Pancreas (tissue), 10 donors: ENCODE results near the gene C16orf86. TPM values are rescaled to one million over a fixed set of nuclear protein-coding genes. Genes with fewer than 3 reads are reported as not detected.

ENCODE experiments used
- ATAC-seq, 4 donors: fragments of 200-7000 bp; cut with Tn5 transposase; one replicate each; pipeline versions ENCODE4 v1.8.0 to v1.9.1; 2020; ENCODE audit warnings: mild to moderate bottlenecking in 4 of 4, moderate library complexity in 4 of 4
- DNase-seq, 6 donors: peaks; one replicate each; pipeline ENCODE4 v3.0.0-alpha.2; 2020
- FAIRE-seq: peaks from 2 replicates; lab custom pipeline; 2012; peaks lifted over from hg19 to GRCh38; lab: Jason Lieb, UNC
- H3K27ac ChIP-seq, 4 donors: fragments of 200-600 bp; sonication (generic); 1 replicate in 3 of 4; 2 replicates in 1 of 4; pipeline versions ENCODE4 v1.5.0 to v1.8.0; 2020
- H3K27me3 ChIP-seq, 4 donors: fragments of 200-600 bp; one replicate each; pipeline ENCODE4 v1.8.0; 2021
- H3K36me3 ChIP-seq, 3 donors: fragments of 200-600 bp; sonication (generic) in 1 of 3; one replicate each; pipeline versions ENCODE4 v1.5.0 to v1.8.0; 2020 to 2021
- H3K4me1 ChIP-seq, 3 donors: fragments of 200-600 bp; one replicate each; pipeline ENCODE4 v1.8.0; 2021
- H3K4me3 ChIP-seq, 4 donors: fragments of 200-600 bp; sonication (generic) in 2 of 4; one replicate each; pipeline versions ENCODE4 v1.5.0 to v1.8.0; 2020 to 2021
- H3K9me3 ChIP-seq, 4 donors: fragments of 200-600 bp; one replicate each; pipeline ENCODE4 v1.8.0; 2021
- CTCF ChIP-seq, 4 donors: fragments of 200-600 bp; sonication (generic) in 3 of 4; IDR thresholded peaks; one replicate each; pipeline versions ENCODE4 v1.5.0 to v1.8.0; 2021; ENCODE audit warnings: antibody characterized with exemption in 4 of 4
- WGBS, 2 donors: extraction: QIAGEN DNeasy Blood & Tissue Kit; methylation state at CpG; one replicate each; pipeline ENCODE4 v1.1.7; 2013; 5-methylcytosine and 5-hydroxymethylcytosine counted together
- intact Hi-C, 3 donors: fragments of 100-400 bp; cut with DNase I; formaldehyde crosslinking; loops; one replicate each; pipeline versions ENCODE4 v1.11.1 to v1.14.2; 2022
- polyA plus RNA-seq, 2 donors: library from polyadenylated mRNA; stranded (reverse); fragments of 200-250 nt; gene quantifications; one replicate each; pipeline ENCODE4 v1.2.3, GENCODE V29; 2013
- total RNA-seq, 6 donors: library from RNA; stranded (reverse); fragmentation: NEBNext Ultra II Directional in 4 of 6; extraction: Animal tissue kit (Norgen Biotek cat#: 25700) in 4 of 6; gene quantifications; one replicate each; pipeline versions ENCODE4 v1.2.1 to v1.2.4, GENCODE V29; 2021 to 2023
- donor health status: healthy with polysubstance abuse.
- donor health status: DM: no; HTN: no; CAD: no; lungs with moderate emphysema.
- donor health status: DM: no; HTN: no; CAD: no.
- donor health status: control.
- donor health status: control.
- donor health status: Bipolar disorder and iron deficiency.
- donor health status: DM: yes; HTN: yes; CAD: no.
- donor health status: DM: no; HTN: no; CAD: no.
- donor health status: DM: no; HTN: no; CAD: no.
- donor health status: DM: yes; HTN: yes; CAD: no.

The C16orf86 gene
- total and polyA plus RNA-seq, 8 donors = 1.4 to 7.6 (median 3.2) TPM

DNA sequence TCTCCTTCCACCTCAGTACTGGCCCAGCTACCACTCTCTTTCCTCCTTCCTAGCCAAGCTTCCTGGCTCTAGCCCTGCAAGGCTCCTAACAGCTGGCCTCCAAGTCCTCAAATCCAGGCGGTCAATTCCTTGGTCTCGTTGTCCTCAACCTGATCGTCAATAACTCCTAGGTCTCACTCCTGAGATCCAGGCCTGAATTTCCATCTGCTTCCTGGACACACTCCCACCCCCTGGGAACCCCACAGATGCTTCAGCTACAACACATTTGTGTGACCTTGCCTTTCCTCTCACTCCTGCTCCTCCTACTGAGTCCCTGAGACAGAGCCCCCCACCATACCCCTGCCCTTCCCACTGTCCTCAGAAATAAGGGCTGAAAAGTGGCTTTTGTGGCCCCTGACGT, 2.4 kb upstream of the C16orf86 start:
- Histone ChIP-seq H3K4me1 (peaks cover 31 to 39% (median 39%) of the 10 kb centered on the region in 3 donors), H3K4me3 (peak overlapping the region in 2 of 4 donors; percentile 83 to 86), H3K27ac (peak overlapping the region; percentile 69 to 84 (median 76)), H3K36me3 (no peaks in the 10 kb centered on the region), H3K9me3 (no peaks in the 10 kb centered on the region), H3K27me3 (no peaks in the 10 kb centered on the region)
- peak; percentile 11 to 31 (median 30) for ATAC-seq
- intact Hi-C loops = loop anchor here in 1 of 3 donors (10.0 kb wide), 1 partner anchor 139 kb away; the partner anchor contains the start of gene RIPOR1
- DNase-seq = peak; percentile 67 to 94 (median 87)
- WGBS, 2 donors = 26 to 37% methylated on average over 4 of the region's 4 CpGs
- no peak for TF ChIP-seq CTCF (IDR thresholded peaks at IDR 0.05)
- FAIRE-seq = no peak

- TF ChIP-seq CTCF (IDR thresholded peaks at IDR 0.05) = no peak
- H3K27ac ChIP-seq = peak overlapping the region; percentile 69 to 84 (median 76)
- peak in 5 of 6 donors; percentile 65 to 86 (median 76) for DNase-seq
Observed at GRCh38 chr16:67664871-67665270, 1.7 kb upstream of the C16orf86 start.

GRCh38 chr16:67665598-67665997, 1.0 kb upstream of the C16orf86 start:
- no peak for FAIRE-seq
- 26 to 28% methylated on average over 5 of the region's 5 CpGs for WGBS, 2 donors
- peak overlapping the region; percentile 83 to 94 (median 87) for H3K4me3 ChIP-seq
- intact Hi-C loops = loop anchor here in 1 of 3 donors (10.0 kb wide), 1 partner anchor 141 kb away; the partner anchor contains the start of gene RIPOR1
- peak overlapping the region; percentile 71 to 93 (median 83) for H3K27ac ChIP-seq
- H3K27me3 ChIP-seq = no peaks in the 10 kb centered on the region
- H3K9me3 ChIP-seq = no peaks in the 10 kb centered on the region
- no peak for TF ChIP-seq CTCF (IDR thresholded peaks at IDR 0.05)
- DNase-seq = no peak
- peaks cover 31 to 39% (median 35%) of the 10 kb centered on the region in 3 donors for H3K4me1 ChIP-seq
- H3K36me3 ChIP-seq = no peaks in the 10 kb centered on the region
- no peak for ATAC-seq

More at GRCh38 chr16:67664871-67665270, 1.7 kb upstream of the C16orf86 start:
- Histone ChIP-seq H3K4me1 (peaks cover 31 to 39% (median 35%) of the 10 kb centered on the region in 3 donors), H3K27me3 (no peaks in the 10 kb centered on the region), H3K36me3 (no peaks in the 10 kb centered on the region), H3K9me3 (no peaks in the 10 kb centered on the region), H3K4me3 (peak overlapping the region in 2 of 4 donors; percentile 83 to 86)
- FAIRE-seq (no peak), ATAC-seq (peak in 1 of 4 donors; percentile 5)
- 37 to 65% methylated on average over 7 of the region's 7 CpGs for WGBS, 2 donors
- intact Hi-C loops = loop anchor here in 1 of 3 donors (10.0 kb wide), 1 partner anchor 140 kb away; the partner anchor contains the start of gene RIPOR1

- intact Hi-C loops = loop anchor here in 1 of 3 donors (10.0 kb wide), 1 partner anchor 141 kb away; the partner anchor contains the start of gene RIPOR1
- no peak for TF ChIP-seq CTCF (IDR thresholded peaks at IDR 0.05)
- Histone ChIP-seq H3K36me3 (no peaks in the 10 kb centered on the region), H3K4me1 (peaks cover 31 to 39% (median 35%) of the 10 kb centered on the region in 3 donors), H3K9me3 (no peaks in the 10 kb centered on the region), H3K27ac (peak overlapping the region; percentile 71 to 93 (median 83)), H3K4me3 (peak overlapping the region; percentile 83 to 94 (median 87)), H3K27me3 (no peaks in the 10 kb centered on the region)
- FAIRE-seq (no peak), DNase-seq (peak; percentile 67 to 93 (median 77)), ATAC-seq (peak; percentile 18 to 38 (median 30))
- 0 to 1% methylated on average over 23 to 46 of the region's 46 CpGs for WGBS, 2 donors
Observed at GRCh38 chr16:67666032-67666551, 522 bp upstream of the C16orf86 start.
